GM21825 (cell line): ENCODE results near the gene PA2G4.
"Not testable (repeated sequence)": the region's sequence is repeated elsewhere in the genome, so short reads cannot be mapped to it uniquely, and the experiment has no call there.

ENCODE experiments used
- ATAC-seq: cut with Tn5 transposase; IDR thresholded peaks from one replicate; pipeline ENCODE4 v1.9.1; 2021; ENCODE audit warnings: mild to moderate bottlenecking, moderate library complexity; ENCODE audit not compliant: unreplicated experiment

Gene PA2G4

GRCh38 chr12:56099787-56100186, 4.6 kb upstream of the PA2G4 start:
- ATAC-seq = no peak

DNA sequence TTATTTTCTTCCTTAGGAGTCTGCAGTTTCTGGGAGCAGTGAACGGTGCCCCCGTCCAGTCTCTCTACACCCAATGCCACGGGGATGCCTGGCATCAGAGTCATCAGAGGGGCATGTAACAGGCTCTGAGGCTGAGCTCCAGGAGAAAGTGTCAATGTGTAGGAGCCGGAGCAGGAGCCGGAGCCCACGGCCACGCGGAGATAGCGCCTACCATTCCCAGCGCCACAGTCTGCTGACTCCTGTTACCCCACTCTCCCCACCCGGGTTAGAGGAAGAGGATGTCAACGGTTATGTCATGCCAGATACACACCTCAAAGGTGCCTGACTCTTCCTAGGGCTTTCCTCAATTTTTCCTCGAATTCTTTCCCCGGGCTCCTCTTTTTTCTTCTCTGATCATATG, 3.3 kb upstream of the PA2G4 start:
- no peak for ATAC-seq

GRCh38 chr12:56102683-56103065, 1.7 kb upstream of the PA2G4 start:
- ATAC-seq = no peak

GRCh38 chr12:56103066-56103711, 1.2 kb upstream of the PA2G4 start:
- no peak for ATAC-seq

GRCh38 chr12:56103823-56104108, 593 bp upstream of the PA2G4 start:
- ATAC-seq = no peak

DNA sequence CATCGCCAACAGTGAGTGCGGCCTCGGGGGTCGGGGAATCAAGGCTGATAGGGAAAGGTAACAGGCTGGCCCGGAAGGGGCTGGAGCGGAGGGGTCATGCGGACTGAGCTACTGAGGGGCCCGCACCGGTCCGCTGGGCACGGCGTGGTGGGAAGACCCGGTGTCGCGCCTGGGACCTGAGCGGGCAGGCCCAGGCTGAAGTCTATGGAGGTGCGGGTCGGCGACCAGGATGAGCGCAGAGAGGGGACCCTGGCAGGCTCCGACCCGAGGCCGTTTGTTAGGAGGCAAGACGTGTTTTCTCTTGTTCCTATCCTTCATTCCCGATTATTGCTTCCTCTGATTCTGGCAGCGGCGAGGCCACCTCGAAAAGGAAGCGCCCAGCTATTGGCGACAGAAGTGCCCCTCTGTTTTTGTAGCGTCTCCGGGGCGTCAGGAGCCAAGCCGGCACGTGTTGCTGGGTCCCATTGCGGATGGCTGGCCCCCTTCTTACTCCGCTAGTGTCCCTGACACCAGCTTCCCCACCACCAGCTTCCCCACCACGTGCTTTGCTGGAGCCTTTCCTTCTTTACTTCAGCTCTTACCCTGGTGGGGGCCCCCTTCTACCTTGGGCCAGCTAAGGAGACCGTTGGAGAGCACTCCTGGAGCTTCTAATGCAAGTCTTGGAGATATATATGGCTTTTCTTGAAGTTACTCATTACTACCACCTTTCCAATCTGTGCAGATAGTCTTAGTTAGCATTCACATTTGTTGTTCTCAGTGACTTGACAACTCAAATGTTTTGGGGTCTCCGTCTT, 653 bp downstream of the PA2G4 start:
- peak; percentile 16 for ATAC-seq

GRCh38 chr12:56105609-56105902, 1.2 kb downstream of the PA2G4 start:
- no peak for ATAC-seq

DNA sequence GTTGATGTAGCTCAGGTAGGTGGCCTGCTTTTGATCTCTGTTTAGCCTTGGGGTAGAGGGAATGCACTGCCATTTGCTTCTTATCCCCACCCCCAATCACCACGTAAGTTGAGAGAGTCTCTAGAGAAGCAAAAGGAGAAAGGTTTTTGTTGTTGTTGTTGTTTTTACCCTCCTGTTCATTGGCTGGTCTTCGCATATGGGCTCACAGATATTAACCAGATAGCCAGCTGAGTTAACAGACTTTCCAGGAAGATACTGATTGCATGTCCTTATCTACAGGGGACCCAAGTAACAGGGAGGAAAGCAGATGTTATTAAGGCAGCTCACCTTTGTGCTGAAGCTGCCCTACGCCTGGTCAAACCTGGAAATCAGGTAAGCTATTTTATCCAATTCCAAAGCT, 2.9 kb downstream of the PA2G4 start:
- no peak for ATAC-seq

DNA sequence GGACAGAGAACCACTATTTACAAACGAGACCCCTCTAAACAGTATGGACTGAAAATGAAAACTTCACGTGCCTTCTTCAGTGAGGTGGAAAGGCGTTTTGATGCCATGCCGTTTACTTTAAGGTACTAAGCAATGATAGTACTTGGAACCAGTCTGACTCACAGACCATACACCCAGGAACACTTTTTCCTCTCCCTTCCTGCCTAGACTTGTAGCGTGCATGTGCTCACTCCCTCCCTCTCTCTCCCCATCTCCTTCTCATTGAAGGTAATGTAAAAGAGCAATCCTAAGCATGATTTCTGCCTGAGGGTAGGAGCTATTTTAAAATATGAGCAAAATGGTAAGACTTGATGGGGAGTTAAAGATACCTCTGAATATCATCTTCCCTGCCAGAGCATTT, 6.2 kb downstream of the PA2G4 start:
- no peak for ATAC-seq

GRCh38 chr12:56114084-56114483, 9.7 kb downstream of the PA2G4 start:
- ATAC-seq = no peak

GRCh38 chr12:56115329-56115728, 11.0 kb downstream of the PA2G4 start:
- ATAC-seq = no peak

DNA sequence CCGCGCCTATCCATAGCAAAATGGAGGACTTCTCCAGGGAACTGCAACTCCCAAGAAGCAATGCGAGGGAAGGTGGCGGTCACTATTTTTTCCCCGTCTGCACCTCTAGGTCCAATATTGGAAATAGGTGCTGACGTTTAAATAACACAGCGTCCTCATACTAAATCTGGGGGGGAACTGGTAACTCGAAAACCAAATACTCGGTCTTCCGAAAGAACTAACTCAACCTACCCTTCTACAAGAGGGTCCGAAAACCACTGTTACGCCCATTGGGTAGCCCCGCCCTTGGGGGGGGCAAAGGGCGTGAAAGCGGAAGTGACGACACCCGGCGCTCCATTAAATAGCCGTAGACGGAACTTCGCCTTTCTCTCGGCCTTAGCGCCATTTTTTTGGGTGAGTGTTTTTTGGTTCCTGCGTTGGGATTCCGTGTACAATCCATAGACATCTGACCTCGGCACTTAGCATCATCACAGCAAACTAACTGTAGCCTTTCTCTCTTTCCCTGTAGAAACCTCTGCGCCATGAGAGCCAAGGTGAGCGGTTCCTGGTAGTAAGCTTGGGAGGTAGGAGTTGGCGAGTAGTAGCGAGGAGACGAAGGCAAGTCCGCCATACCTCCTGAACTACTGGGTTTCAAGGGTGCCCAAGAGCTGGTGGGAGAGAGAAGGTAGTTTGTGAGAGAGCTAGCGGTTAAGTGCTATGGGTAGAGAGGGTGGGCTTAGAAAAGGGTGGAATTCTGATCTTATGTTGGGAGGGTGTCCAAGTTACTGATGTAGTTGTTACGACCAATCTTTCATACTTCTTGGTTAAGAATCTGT, 12.1 kb downstream of the PA2G4 start, which contains the start of gene RPL41:
RPL41 (plus strand) TSS at position 367 of the 815 bp plus-strand sequence.
- ATAC-seq = peak; percentile 42

DNA sequence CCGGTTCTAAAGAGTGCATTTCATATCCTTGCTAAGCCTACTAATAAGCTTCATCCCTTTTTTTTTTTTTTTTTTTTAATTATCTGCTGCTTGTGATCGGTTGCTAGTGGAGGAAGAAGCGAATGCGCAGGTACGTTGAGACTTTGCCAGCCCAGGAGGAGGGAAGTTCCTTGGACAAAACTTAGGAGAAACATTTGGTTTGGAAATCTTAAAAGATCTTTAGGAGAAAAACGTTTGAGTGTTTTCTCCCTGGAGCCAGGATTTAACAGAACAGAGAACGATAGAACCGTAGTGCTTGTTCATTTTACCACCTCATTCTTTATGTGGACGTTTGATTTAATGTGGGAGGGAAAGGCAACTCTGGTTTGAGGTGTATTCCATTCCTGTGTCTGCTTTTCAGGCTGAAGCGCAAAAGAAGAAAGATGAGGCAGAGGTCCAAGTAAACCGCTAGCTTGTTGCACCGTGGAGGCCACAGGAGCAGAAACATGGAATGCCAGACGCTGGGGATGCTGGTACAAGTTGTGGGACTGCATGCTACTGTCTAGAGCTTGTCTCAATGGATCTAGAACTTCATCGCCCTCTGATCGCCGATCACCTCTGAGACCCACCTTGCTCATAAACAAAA, 12.8 kb downstream of the PA2G4 start:
- ATAC-seq = not testable (repeated sequence)

DNA sequence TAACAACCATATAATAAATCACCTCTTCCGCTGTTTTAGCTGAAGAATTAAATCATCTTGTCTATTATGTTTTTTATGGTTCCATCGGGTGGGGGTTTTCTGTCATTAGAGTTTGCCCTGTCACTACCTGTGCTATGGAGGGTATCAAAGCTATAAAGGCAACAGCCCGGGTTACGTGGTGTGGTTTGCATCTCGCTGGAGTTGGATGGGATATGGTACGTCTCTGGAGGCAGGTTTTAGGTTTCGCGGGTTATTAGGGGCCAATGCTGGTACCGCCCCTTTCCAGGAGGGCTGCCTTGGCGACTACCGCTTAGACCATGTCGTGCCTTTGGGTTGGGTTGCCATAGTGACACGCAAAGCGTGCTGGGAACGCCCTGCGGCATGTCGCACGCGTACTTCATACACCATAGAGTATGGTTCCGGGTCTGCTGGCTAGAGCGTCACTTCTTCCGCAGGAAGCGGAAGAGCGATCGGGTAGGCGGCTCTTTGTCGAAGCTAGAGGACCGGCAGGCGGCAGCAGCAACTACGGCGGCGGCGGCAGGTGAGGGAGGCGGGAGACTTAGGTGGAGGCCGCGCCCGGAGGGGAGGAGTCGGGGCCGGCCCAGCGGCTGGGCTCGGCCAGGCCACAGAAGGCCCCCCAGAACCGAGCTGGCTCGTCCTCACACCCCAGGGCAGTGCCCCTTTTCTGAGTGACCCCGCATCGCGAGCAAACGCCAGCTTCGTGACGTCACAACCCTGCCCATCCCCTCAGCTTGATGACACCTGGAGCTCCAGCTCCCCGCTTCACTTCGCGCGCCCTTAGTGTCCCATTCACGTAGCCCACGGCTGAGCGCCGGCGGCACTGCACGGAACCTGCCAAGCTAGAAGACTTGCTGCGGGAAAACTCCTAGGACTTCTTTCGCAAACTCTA, 13.7 kb downstream of the PA2G4 start, which contains the start of gene ZC3H10:
ZC3H10 (plus strand) TSS at position 489 of the 910 bp plus-strand sequence. CDS start 2,297 bp downstream, outside the sequence.
- peak; percentile 80 for ATAC-seq

- ATAC-seq = peak; percentile 7
Measured at GRCh38 chr12:56118688-56119357, 14.5 kb downstream of the PA2G4 start.

- ATAC-seq = no peak
Measured at GRCh38 chr12:56119361-56119796, 15.0 kb downstream of the PA2G4 start.

GRCh38 chr12:56120158-56120846, 15.9 kb downstream of the PA2G4 start:
- ATAC-seq = no peak

DNA sequence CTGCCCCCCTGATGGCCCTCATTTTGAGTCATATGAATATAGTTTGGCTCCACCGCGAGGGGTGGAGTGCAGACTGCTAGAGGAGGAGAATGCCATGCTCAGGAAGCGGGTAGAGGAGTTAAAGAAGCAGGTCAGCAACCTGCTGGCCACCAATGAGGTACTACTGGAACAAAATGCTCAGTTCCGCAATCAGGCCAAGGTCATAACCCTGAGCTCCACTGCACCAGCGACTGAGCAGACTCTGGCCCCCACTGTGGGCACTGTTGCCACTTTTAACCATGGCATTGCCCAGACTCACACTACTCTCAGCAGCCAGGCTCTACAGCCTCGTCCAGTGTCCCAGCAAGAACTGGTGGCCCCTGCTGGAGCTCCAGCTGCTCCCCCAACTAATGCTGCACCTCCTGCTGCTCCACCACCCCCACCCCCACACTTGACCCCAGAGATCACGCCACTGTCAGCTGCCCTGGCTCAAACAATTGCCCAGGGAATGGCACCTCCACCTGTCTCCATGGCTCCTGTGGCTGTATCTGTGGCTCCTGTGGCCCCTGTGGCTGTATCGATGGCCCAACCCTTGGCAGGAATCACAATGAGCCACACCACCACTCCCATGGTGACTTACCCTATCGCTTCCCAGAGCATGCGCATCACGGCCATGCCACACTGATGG, 17.0 kb downstream of the PA2G4 start:
- ATAC-seq = no peak

- no peak for ATAC-seq
Measured at GRCh38 chr12:56122637-56123036, 18.3 kb downstream of the PA2G4 start.
